Hepatocyte (in vitro differentiated cells): Measurements from ENCODE around the gene SLC5A6.

Experiments
- EZH2 ChIP-seq: fragments of 200-600 bp; sonication (generic); IDR thresholded peaks from 2 replicates; pipeline ENCODE4 v1.6.1; 2016; ENCODE audit warnings: antibody characterized with exemption, mild to moderate bottlenecking, borderline replicate concordance
- EZH2phosphoT487 ChIP-seq: fragments of 200-600 bp; sonication (generic); IDR thresholded peaks from one replicate; pipeline ENCODE4 v1.6.1; 2018; ENCODE audit warnings: antibody characterized with exemption, mild to moderate bottlenecking, low read depth, moderate library complexity; ENCODE audit not compliant: unreplicated experiment, severe bottlenecking
- TF ChIP-seq, protein P1 (sequence below): fragments of 200-600 bp; sonication (generic); IDR thresholded peaks from 2 replicates; pipeline ENCODE4 v1.5.1; 2016; ENCODE audit warnings: antibody characterized with exemption, mild to moderate bottlenecking; ENCODE audit not compliant: poor library complexity

DNA sequence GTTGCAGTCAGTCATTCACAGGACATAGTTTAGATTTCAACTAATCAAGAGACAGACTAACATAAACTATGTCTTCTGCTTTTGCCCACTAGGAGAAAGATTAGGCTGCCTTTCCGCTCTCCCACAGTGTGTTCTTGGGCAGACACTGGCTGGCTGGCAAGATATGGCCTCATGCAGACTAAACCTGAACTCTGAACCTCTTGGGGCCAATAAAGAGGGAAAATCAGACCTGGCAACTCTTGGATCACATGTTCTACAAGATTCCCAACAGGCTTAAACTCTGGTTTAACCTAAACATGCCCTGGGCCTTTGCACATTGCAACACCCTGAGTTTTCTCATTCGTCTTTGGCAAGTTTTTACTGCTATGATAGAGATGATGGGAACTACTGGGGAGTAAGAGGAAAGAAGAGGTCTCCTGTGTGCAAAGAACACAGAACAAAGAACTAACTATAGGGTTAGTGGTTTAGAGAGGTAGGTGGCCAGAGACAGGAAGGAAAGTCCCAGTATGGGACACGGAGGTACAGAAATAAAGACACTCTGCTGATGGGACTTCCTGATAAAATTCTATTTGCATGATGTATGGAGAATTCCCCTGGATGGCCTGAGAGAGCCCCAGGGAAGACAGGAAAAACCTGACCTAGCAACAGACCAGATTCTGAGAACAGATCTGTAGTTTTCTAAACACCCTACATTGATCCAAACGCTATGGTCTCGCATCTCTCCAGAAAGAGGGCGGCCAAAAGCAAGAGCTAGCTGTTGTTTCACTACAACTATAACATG, 2.3 kb downstream of the SLC5A6 start:
- TF ChIP-seq EZH2phosphoT487 (no peak), EZH2 (no peak)
- TF ChIP-seq, protein P1, sequence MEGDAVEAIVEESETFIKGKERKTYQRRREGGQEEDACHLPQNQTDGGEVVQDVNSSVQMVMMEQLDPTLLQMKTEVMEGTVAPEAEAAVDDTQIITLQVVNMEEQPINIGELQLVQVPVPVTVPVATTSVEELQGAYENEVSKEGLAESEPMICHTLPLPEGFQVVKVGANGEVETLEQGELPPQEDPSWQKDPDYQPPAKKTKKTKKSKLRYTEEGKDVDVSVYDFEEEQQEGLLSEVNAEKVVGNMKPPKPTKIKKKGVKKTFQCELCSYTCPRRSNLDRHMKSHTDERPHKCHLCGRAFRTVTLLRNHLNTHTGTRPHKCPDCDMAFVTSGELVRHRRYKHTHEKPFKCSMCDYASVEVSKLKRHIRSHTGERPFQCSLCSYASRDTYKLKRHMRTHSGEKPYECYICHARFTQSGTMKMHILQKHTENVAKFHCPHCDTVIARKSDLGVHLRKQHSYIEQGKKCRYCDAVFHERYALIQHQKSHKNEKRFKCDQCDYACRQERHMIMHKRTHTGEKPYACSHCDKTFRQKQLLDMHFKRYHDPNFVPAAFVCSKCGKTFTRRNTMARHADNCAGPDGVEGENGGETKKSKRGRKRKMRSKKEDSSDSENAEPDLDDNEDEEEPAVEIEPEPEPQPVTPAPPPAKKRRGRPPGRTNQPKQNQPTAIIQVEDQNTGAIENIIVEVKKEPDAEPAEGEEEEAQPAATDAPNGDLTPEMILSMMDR: no peak
